Natural killer cell (primary cell): ENCODE measurements around the gene LRP1-AS. TPM values are rescaled to one million over a fixed set of nuclear protein-coding genes. Genes with fewer than 3 reads are reported as not detected.

ENCODE experiments used
- ATAC-seq, 3 donors: fragments of 150-1000 bp in 2 of 3; fragments of 200-7000 bp in 1 of 3; cut with Tn5 transposase; 1 replicate in 1 of 3; 2 replicates in 2 of 3; pipeline ENCODE4 v1.10.0; 2021; ENCODE audit warnings: mild to moderate bottlenecking in 2 of 3, moderate library complexity in 2 of 3
- DNase-seq, 2 donors: peaks; one replicate each; pipeline versions ENCODE4 v3.0.0 to v3.0.0-alpha.2; 2013 to 2021; ENCODE audit warnings: mixed read lengths in 1 of 2
- H3K27ac ChIP-seq: one replicate; pipeline ENCODE4 v1.5.1; 2013; ENCODE audit warnings: mild to moderate bottlenecking, low read length
- H3K27me3 ChIP-seq: one replicate; pipeline ENCODE4 v1.6.1; 2013; ENCODE audit warnings: low read length; ENCODE audit not compliant: control insufficient read depth, insufficient read depth
- H3K36me3 ChIP-seq: one replicate; pipeline ENCODE4 v1.6.1; 2013; ENCODE audit warnings: low read length; ENCODE audit not compliant: control insufficient read depth, insufficient read depth
- H3K4me1 ChIP-seq: one replicate; pipeline ENCODE4 v1.6.1; 2013; ENCODE audit warnings: low read length; ENCODE audit not compliant: control insufficient read depth, insufficient read depth
- H3K4me3 ChIP-seq: one replicate; pipeline ENCODE4 v1.5.1; 2013; ENCODE audit warnings: low read length
- H3K9me3 ChIP-seq: one replicate; pipeline ENCODE4 v1.6.1; 2013; ENCODE audit warnings: low read length; ENCODE audit not compliant: control insufficient read depth, insufficient read depth
- H3K27ac Mint-ChIP-seq, 2 donors: one replicate each; pipeline ENCODE4 v1.8.0; 2022; ENCODE audit warnings: mild to moderate bottlenecking in 2 of 2, mixed read lengths in 2 of 2, moderate library complexity in 1 of 2
- H3K27me3 Mint-ChIP-seq, 2 donors: one replicate each; pipeline ENCODE4 v1.8.0; 2022; ENCODE audit warnings: low read depth in 2 of 2, mixed read lengths in 2 of 2
- H3K36me3 Mint-ChIP-seq: one replicate; pipeline ENCODE4 v1.8.0; 2022; ENCODE audit warnings: mixed read lengths
- H3K4me1 Mint-ChIP-seq, 2 donors: one replicate each; pipeline ENCODE4 v1.8.0; 2022; ENCODE audit warnings: mixed read lengths in 2 of 2
- H3K4me3 Mint-ChIP-seq: one replicate; pipeline ENCODE4 v1.8.0; 2022; ENCODE audit warnings: mild to moderate bottlenecking, moderate library complexity, mixed read lengths
- H3K9me3 Mint-ChIP-seq, 2 donors: one replicate each; pipeline ENCODE4 v1.8.0; 2022; ENCODE audit warnings: mixed read lengths in 2 of 2
- WGBS: methylation state at CpG from one replicate; pipeline ENCODE4 v1.1.7; 2013; ENCODE audit warnings: missing lambda C conversion rate; ENCODE audit not compliant: insufficient coverage; 5-methylcytosine and 5-hydroxymethylcytosine counted together
- intact Hi-C: fragments of 100-400 bp; cut with micrococcal nuclease; formaldehyde crosslinking; loops from one replicate; pipeline ENCODE4 v1.14.2; 2022
- total RNA-seq, 4 donors: library from RNA; stranded (reverse); fragments of 120-200 nt in 1 of 4; gene quantifications; one replicate each; pipeline versions ENCODE4 v1.2.3 to v1.2.4, GENCODE V29; 2013 to 2022
- TF ChIP-seq, protein P1 (sequence below): fragments of 200-600 bp; IDR thresholded peaks from one replicate; pipeline ENCODE4 v1.8.0; 2022; ENCODE audit warnings: antibody characterized with exemption

Gene LRP1-AS
- total RNA-seq, 3 donors from 2014 or later (not counting 1 experiment from before 2014, with no cell fraction given) = not detected

GRCh38 chr12:57153415-57153997 lies 6.1 kb upstream of the LRP1-AS start:
- 71% methylated on average over 1 of the region's 1 CpG for WGBS
- Histone ChIP-seq H3K4me3 (no peak overlapping the region), H3K9me3 (no peaks in the 10 kb centered on the region), H3K27me3 (no peaks in the 10 kb centered on the region), H3K4me1 (peaks cover 44% of the 10 kb centered on the region), H3K27ac (no peak overlapping the region), H3K36me3 (no peaks in the 10 kb centered on the region)
- no peak for ATAC-seq
- H3K27me3 Mint-ChIP-seq = no peaks in the 10 kb centered on the region
- no peak overlapping the region for H3K4me3 Mint-ChIP-seq
- DNase-seq = no peak
- TF ChIP-seq, protein P1, sequence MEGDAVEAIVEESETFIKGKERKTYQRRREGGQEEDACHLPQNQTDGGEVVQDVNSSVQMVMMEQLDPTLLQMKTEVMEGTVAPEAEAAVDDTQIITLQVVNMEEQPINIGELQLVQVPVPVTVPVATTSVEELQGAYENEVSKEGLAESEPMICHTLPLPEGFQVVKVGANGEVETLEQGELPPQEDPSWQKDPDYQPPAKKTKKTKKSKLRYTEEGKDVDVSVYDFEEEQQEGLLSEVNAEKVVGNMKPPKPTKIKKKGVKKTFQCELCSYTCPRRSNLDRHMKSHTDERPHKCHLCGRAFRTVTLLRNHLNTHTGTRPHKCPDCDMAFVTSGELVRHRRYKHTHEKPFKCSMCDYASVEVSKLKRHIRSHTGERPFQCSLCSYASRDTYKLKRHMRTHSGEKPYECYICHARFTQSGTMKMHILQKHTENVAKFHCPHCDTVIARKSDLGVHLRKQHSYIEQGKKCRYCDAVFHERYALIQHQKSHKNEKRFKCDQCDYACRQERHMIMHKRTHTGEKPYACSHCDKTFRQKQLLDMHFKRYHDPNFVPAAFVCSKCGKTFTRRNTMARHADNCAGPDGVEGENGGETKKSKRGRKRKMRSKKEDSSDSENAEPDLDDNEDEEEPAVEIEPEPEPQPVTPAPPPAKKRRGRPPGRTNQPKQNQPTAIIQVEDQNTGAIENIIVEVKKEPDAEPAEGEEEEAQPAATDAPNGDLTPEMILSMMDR = no peak
- intact Hi-C loops = no loop called here
- no peaks in the 10 kb centered on the region for H3K36me3 Mint-ChIP-seq
- H3K4me1 Mint-ChIP-seq = peaks cover 20 to 25% of the 10 kb centered on the region in 2 donors
- H3K27ac Mint-ChIP-seq = no peak overlapping the region
- H3K9me3 Mint-ChIP-seq = no peaks in the 10 kb centered on the region

DNA sequence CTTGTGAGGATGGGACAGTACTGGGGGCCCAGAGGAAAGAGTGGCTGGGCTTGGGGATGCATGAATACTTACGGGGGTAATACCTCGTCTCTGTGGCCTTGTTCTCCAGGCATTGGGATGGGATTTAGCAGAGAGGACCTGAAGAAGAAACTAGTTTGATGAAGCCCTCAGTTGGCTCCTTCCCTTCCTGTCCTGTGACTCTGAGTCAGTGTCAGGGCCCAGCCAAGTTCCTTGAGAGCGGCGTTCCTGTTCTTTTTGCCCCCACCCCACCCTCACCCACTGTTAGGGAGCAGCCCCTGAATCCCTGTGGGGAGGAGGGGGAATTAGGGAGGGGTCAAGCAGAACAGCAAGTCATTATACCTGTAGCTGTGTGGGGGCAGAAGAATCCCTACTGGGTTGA lies 5.2 kb upstream of the LRP1-AS start:
- DNase-seq (no peak), ATAC-seq (no peak)
- intact Hi-C loops = no loop called here
- no peaks in the 10 kb centered on the region for H3K9me3 ChIP-seq
- H3K9me3 Mint-ChIP-seq = no peaks in the 10 kb centered on the region
- H3K4me3 Mint-ChIP-seq = no peak overlapping the region
- no peaks in the 10 kb centered on the region for H3K36me3 Mint-ChIP-seq
- WGBS = 84% methylated on average over 2 of the region's 4 CpGs
- no peak overlapping the region for H3K27ac Mint-ChIP-seq
- no peaks in the 10 kb centered on the region for H3K36me3 ChIP-seq
- H3K27me3 ChIP-seq = no peaks in the 10 kb centered on the region
- TF ChIP-seq, protein P1 = no peak
- no peak overlapping the region for H3K4me3 ChIP-seq
- H3K27ac ChIP-seq = no peak overlapping the region
- H3K4me1 ChIP-seq = peaks cover 39% of the 10 kb centered on the region
- H3K4me1 Mint-ChIP-seq = peaks cover 12 to 16% of the 10 kb centered on the region in 2 donors
- H3K27me3 Mint-ChIP-seq = no peaks in the 10 kb centered on the region

DNA sequence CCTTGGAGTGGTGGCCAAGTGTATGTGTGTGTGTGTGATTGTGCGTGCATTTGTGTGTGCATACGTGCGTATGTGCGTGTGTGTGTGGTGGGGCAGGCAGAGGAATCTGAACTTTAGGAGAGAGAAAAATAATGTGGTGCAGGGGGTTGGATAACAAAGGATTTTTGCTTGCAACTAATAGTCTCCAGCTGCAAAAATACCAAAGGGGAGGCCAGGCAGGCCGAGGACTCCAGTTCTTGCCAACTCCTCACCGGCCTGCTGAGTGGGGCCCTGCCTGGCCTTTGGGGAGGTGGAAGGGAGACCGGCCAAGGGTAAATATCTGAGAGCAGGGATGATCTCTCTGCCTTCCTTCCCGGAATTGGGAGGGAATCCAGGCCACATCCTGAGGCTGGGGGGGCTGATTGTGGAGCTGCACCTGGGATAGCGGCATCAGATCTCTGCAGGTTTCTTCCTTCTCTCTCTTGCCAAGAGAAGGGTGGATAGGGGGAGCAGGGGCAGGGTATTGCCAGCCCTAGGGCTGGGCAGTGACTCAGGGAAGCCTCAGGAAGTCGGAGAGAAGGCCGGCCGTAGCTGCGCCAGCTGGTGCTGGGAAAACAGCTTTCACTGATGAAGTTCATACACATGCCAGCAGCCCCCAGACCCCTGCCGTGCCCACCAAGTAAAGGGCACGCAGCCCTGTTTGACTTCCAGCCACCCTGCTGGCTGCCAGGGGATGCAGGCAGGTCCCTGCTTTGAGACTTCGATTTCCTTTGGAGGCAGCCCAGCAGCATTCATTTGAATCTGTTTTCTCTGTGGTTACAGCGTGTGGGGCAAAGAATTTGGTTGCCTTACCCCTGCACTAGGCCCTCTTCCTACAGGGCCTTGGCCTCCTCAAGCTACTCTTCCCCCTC lies 4.6 kb upstream of the LRP1-AS start:
- no peaks in the 10 kb centered on the region for H3K36me3 ChIP-seq
- ATAC-seq = no peak
- peaks cover 5 to 11% of the 10 kb centered on the region in 2 donors for H3K4me1 Mint-ChIP-seq
- no peak overlapping the region for H3K4me3 ChIP-seq
- no peak overlapping the region for H3K27ac Mint-ChIP-seq
- peaks cover 33% of the 10 kb centered on the region for H3K4me1 ChIP-seq
- no peaks in the 10 kb centered on the region for H3K27me3 Mint-ChIP-seq
- TF ChIP-seq, protein P1 = no peak
- H3K9me3 Mint-ChIP-seq = no peaks in the 10 kb centered on the region
- H3K4me3 Mint-ChIP-seq = no peak overlapping the region
- no peaks in the 10 kb centered on the region for H3K9me3 ChIP-seq
- intact Hi-C loops = no loop called here
- no peak overlapping the region for H3K27ac ChIP-seq
- no peak for DNase-seq
- no peaks in the 10 kb centered on the region for H3K27me3 ChIP-seq
- 92% methylated on average over 17 of the region's 17 CpGs for whole genome bisulfite sequencing
- no peaks in the 10 kb centered on the region for H3K36me3 Mint-ChIP-seq
